SK-N-SH (cell line): ENCODE measurements around the gene AFAP1. TPM values are rescaled to one million over a fixed set of nuclear protein-coding genes. Genes with fewer than 3 reads are reported as not detected.

Experiments
- CHD2 ChIP-seq: fragments of 150-350 bp; IDR thresholded peaks from 2 replicates; pipeline ENCODE4 v1.6.1; 2018; ENCODE audit warnings: low read length; ENCODE audit not compliant: partially characterized antibody
- EZH2phosphoT487 ChIP-seq: fragments of 200-600 bp; sonication (generic); IDR thresholded peaks from 2 replicates; pipeline ENCODE4 v1.6.1; 2017; ENCODE audit warnings: low read depth, mixed run types, mild to moderate bottlenecking, antibody characterized with exemption, moderate library complexity, borderline replicate concordance
- FOSL2 ChIP-seq: IDR thresholded peaks from 2 replicates; pipeline ENCODE4 v1.4.0; 2012; ENCODE audit warnings: low read depth, mild to moderate bottlenecking, moderate library complexity, borderline replicate concordance
- FOXJ3 ChIP-seq: sonication (generic); formaldehyde crosslinking; IDR thresholded peaks from 2 replicates; pipeline ENCODE4 v1.5.1; 2020; ENCODE audit warnings: mild to moderate bottlenecking, missing genetic modification reagents
- FOXM1 ChIP-seq: IDR thresholded peaks from 2 replicates; pipeline ENCODE4 v1.4.0; 2012; ENCODE audit warnings: low read depth, mild to moderate bottlenecking
- GABPA ChIP-seq: IDR thresholded peaks from 2 replicates; pipeline ENCODE4 v1.4.0; 2012; ENCODE audit warnings: low read depth, mild to moderate bottlenecking
- GATA2 ChIP-seq: sonication (generic); formaldehyde crosslinking; IDR thresholded peaks from 2 replicates; pipeline ENCODE4 v1.5.0; 2020; ENCODE audit warnings: mild to moderate bottlenecking, missing genetic modification reagents
- IRF3 ChIP-seq: fragments of 150-350 bp; IDR thresholded peaks from 2 replicates; pipeline ENCODE4 v1.6.1; 2016; ENCODE audit warnings: mild to moderate bottlenecking, low read depth, low read length
- JUND ChIP-seq: IDR thresholded peaks from 2 replicates; pipeline ENCODE4 v1.4.0; 2012
- MEF2A ChIP-seq: IDR thresholded peaks from 2 replicates; pipeline ENCODE4 v1.4.0; 2012; ENCODE audit warnings: low read depth, borderline replicate concordance
- MXI1 ChIP-seq: IDR thresholded peaks from 2 replicates; pipeline ENCODE4 v1.6.1; 2012; ENCODE audit warnings: mild to moderate bottlenecking, low read depth, low read length, improper control_type of control experiment
- NFIC ChIP-seq: IDR thresholded peaks from 2 replicates; pipeline ENCODE4 v1.4.0; 2012; ENCODE audit warnings: borderline replicate concordance
- PBX3 ChIP-seq: IDR thresholded peaks from 2 replicates; pipeline ENCODE4; 2012
- POLR2AphosphoS5 ChIP-seq: IDR thresholded peaks from 2 replicates; pipeline ENCODE4 v1.6.1; 2012; ENCODE audit warnings: low read depth, low read length
- RAD21 ChIP-seq: IDR thresholded peaks from 2 replicates; pipeline ENCODE4 v1.6.1; 2012; ENCODE audit warnings: mild to moderate bottlenecking, low read length
- RFX5 ChIP-seq: IDR thresholded peaks from 2 replicates; pipeline ENCODE4 v1.6.1; 2012; ENCODE audit warnings: mild to moderate bottlenecking, improper control_type of control experiment, low read length
- RXRA ChIP-seq: IDR thresholded peaks from 2 replicates; pipeline ENCODE4 v1.4.0; 2012; ENCODE audit warnings: low read depth, mild to moderate bottlenecking, borderline replicate concordance
- SIN3A ChIP-seq: IDR thresholded peaks from 2 replicates; pipeline ENCODE4 v1.6.1; 2012; ENCODE audit warnings: low read depth, mild to moderate bottlenecking, low read length, moderate library complexity, borderline replicate concordance
- SMC3 ChIP-seq: IDR thresholded peaks from 2 replicates; pipeline ENCODE4 v1.6.1; 2012; ENCODE audit warnings: low read depth, low read length, improper control_type of control experiment
- TAF1 ChIP-seq: IDR thresholded peaks from 2 replicates; pipeline ENCODE4 v1.6.1; 2012; ENCODE audit warnings: low read depth, mild to moderate bottlenecking, low read length, moderate library complexity, borderline replicate concordance
- TCF12 ChIP-seq: IDR thresholded peaks from 2 replicates; pipeline ENCODE4 v1.4.0; 2012
- TEAD4 ChIP-seq: IDR thresholded peaks from 2 replicates; pipeline ENCODE4 v1.4.0; 2012; ENCODE audit warnings: mild to moderate bottlenecking, borderline replicate concordance; ENCODE audit not compliant: insufficient read depth
- USF2 ChIP-seq: fragments of 150-350 bp; IDR thresholded peaks from 2 replicates; pipeline ENCODE4 v1.6.1; 2017; ENCODE audit warnings: antibody characterized with exemption, low read length, low read depth, borderline replicate concordance
- YY1 ChIP-seq: IDR thresholded peaks from 2 replicates; pipeline ENCODE4 v1.4.0; 2012; ENCODE audit warnings: low read depth, mild to moderate bottlenecking
- polyA plus RNA-seq, 3 experiments: library from polyadenylated mRNA; depleted of rRNA; stranded (reverse); fragments of >200 nt; gene quantifications; 2 replicates each; pipeline ENCODE4 v1.2.3, GENCODE V29; 2012
- TF ChIP-seq, protein P1 (sequence below): IDR thresholded peaks from 2 replicates; pipeline ENCODE4 v1.4.0; 2012; ENCODE audit warnings: low read depth, borderline replicate concordance
- TF ChIP-seq, protein P2 (sequence below): IDR thresholded peaks from 2 replicates; pipeline ENCODE4 v1.4.0; 2012; ENCODE audit warnings: low read depth
- TF ChIP-seq, protein P3 (sequence below): fragments of 200-600 bp; sonication (generic); IDR thresholded peaks from 2 replicates; pipeline ENCODE4 v1.6.1; 2017; ENCODE audit warnings: antibody characterized with exemption, mild to moderate bottlenecking, moderate library complexity

Gene AFAP1
- polyA plus RNA-seq, 1 of the 3 experiments (the other 2 are of a cell fraction) = 67.9 TPM

GRCh38 chr4:7857238-7857701 lies 82.4 kb downstream of the AFAP1 start (continued):
- TF ChIP-seq PBX3 (peak; percentile 43), FOSL2 (peak; percentile 65), IRF3 (no peak), RXRA (peak; percentile 50; the same call in 1 of the 2 replicates), USF2 (no peak), FOXM1 (peak; percentile 57; the same call in 1 of the 2 replicates), JUND (peak; percentile 50), POLR2AphosphoS5 (peak; percentile 60), TAF1 (no peak), GABPA (no peak), FOXJ3 (CRISPR knock-in tag) (no peak), MXI1 (no peak), SMC3 (no peak), TEAD4 (peak; percentile 66; the same call in 1 of the 2 replicates), CHD2 (no peak), RAD21 (no peak), RFX5 (no peak), GATA2 (CRISPR knock-in tag) (no peak), MEF2A (no peak), NFIC (peak; percentile 80), YY1 (0 out of 2 replicates have a peak, but pooled peaks have one; percentile 21), SIN3A (peak; percentile 32; the same call in 1 of the 2 replicates), EZH2phosphoT487 (no peak), TCF12 (peak; percentile 88)
- TF ChIP-seq, protein P1, sequence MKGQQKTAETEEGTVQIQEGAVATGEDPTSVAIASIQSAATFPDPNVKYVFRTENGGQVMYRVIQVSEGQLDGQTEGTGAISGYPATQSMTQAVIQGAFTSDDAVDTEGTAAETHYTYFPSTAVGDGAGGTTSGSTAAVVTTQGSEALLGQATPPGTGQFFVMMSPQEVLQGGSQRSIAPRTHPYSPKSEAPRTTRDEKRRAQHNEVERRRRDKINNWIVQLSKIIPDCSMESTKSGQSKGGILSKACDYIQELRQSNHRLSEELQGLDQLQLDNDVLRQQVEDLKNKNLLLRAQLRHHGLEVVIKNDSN = no peak
- TF ChIP-seq, protein P2, sequence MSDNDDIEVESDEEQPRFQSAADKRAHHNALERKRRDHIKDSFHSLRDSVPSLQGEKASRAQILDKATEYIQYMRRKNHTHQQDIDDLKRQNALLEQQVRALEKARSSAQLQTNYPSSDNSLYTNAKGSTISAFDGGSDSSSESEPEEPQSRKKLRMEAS = peak; percentile 50; the same call in 1 of the 2 replicates
- TF ChIP-seq, protein P3, sequence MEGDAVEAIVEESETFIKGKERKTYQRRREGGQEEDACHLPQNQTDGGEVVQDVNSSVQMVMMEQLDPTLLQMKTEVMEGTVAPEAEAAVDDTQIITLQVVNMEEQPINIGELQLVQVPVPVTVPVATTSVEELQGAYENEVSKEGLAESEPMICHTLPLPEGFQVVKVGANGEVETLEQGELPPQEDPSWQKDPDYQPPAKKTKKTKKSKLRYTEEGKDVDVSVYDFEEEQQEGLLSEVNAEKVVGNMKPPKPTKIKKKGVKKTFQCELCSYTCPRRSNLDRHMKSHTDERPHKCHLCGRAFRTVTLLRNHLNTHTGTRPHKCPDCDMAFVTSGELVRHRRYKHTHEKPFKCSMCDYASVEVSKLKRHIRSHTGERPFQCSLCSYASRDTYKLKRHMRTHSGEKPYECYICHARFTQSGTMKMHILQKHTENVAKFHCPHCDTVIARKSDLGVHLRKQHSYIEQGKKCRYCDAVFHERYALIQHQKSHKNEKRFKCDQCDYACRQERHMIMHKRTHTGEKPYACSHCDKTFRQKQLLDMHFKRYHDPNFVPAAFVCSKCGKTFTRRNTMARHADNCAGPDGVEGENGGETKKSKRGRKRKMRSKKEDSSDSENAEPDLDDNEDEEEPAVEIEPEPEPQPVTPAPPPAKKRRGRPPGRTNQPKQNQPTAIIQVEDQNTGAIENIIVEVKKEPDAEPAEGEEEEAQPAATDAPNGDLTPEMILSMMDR = no peak
- TF ChIP-seq, all 33 proteins: peak for 14
